GM19238 (cell line): Measurements from ENCODE around the gene ZNF79.
"Not testable (repeated sequence)": the region's sequence is repeated elsewhere in the genome, so short reads cannot be mapped to it uniquely, and the experiment has no call there.

Experiments used
- DNase-seq: peaks from one replicate; pipeline ENCODE4 v3.0.0; 2011; ENCODE audit warnings: low spot score; ENCODE audit not compliant: insufficient read length

Gene ZNF79

GRCh38 chr9:127452691-127453090 lies 28.5 kb downstream of the ZNF79 start:
- no peak for DNase-seq

GRCh38 chr9:127455324-127455992 lies 31.3 kb downstream of the ZNF79 start:
- DNase-seq: no peak

- no peak for DNase-seq
Measured at GRCh38 chr9:127457191-127457878, 33.2 kb downstream of the ZNF79 start.

- no peak for DNase-seq
Measured at GRCh38 chr9:127458921-127459320, 34.7 kb downstream of the ZNF79 start.

DNA sequence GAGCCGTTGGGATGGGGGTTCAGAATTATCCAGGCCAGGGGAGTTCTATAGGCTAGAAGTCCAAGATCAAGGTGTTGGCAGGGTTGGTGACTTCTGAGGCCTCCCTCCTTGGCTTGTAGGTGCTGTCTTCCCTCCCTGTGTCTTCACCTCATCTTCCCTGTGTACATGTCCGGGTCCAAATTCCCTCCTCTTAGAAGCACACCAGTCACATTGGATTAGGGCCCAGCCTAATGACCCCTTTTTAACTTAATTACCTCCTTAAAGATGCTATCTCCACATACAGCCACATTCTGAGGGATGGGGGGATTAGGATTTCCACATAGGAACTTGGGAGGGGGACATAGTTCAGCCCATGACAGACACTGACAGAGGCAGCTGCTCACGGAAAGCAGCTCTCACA lies 39.2 kb downstream of the ZNF79 start:
- no peak for DNase-seq

- DNase-seq: no peak
Measured at GRCh38 chr9:127463911-127464310, 39.7 kb downstream of the ZNF79 start.

DNA sequence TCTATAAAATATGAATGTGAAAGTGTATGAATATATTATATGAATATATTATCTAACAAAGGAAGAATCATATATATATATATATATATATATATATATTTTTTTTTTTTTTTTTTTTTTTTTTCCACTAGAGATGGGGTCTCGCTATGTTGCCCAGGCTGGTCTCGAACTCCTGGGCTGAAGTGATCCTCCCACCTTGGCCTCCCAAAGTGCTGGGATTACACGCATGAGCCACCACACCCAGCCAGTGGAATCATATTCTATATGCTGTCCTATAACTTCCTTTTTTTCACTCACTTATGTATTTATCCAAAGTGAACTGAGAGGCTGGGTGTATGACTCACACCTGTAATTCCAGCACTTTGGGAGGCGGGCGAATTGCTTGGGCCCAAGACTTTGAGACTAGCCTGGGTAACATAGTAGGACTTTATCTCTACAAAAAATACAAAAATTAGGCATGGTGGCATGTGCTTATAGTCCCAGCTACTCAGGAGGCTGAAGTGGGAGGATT lies 42.3 kb downstream of the ZNF79 start:
- DNase-seq: not testable (repeated sequence)

DNA sequence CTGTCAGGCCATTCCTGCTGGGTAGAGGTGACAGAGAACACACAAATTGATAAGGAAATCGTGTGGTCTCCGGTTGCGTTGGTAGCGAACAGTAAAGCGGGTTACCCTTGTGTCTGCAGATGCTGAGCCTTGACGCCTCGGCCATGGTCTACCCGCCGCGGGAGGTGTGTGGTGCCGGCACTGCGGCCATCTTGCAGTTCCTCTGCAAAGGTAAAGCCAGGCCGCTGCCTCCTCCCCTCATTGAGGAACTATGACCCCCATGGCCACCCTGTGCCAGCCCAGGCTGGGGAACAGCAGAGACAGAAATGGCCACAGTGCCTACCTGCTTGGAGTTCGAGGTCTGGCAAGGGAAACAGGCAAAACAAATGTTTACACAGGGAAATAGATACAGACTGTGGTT lies 43.4 kb downstream of the ZNF79 start:
- DNase-seq: no peak

- no peak for DNase-seq
Measured at GRCh38 chr9:127470662-127471061, 46.5 kb downstream of the ZNF79 start.

DNA sequence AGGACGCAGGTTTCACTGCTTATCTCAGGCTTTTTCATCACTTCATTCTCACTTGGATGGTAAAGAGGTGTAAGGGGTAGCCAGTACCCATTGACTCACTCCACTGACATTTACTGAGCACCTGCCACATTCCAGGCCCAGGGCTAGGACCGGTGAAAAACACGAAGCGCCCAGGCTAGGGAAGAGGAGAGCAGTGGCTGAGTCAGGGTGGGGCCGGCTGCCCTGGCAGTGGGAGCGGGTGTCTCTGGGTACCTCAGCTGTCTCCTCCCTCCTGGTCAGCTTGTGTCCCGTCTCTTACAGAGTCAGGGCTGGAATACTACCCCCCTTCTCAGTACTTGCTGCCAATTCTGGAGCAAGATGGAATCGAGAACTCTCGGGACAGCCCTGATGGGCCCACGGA lies 49.3 kb downstream of the ZNF79 start:
- no peak for DNase-seq

GRCh38 chr9:127473932-127474331 lies 49.8 kb downstream of the ZNF79 start:
- no peak for DNase-seq

DNA sequence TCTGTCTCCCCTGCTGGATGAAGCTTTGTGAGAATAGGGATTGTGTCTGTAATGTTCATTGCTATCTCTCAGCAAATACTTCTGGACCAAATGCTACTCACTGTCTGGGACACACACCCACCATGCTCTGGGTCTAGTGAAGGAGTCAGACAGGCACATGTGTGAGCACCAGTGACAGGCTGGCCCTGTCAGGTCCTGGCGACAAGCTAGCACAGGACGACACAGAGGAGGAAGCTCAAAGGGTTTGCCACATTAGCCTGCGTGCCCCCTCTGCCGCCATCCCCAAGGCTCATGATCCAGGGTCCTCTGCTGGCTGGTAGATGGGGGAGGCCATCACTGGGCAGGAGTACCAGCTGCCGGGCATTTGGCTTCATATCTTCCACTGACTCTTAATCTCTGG lies 50.4 kb downstream of the ZNF79 start:
- no peak for DNase-seq

GRCh38 chr9:127479507-127480081 lies 55.4 kb downstream of the ZNF79 start:
- DNase-seq: no peak

GRCh38 chr9:127482662-127483061 lies 58.5 kb downstream of the ZNF79 start:
- DNase-seq: no peak

DNA sequence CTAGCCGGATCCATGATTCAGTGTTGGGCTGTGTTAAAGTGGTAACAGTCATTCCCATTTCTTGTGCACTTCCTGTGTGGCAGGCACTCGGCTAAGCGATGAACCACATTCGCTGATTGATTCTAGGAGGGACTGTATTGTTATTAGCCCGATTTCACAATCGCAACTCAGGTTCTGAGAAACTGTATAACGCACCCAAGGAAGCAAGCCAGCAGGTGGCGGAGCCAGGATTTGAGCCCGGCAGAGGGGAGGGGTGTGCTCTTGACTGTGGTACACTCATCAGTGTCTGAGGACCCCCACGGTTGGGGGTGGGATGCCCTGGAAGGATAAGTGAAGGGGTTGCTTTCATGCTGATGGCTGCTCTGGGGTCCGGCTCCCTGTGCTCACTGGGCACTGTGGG lies 61.8 kb downstream of the ZNF79 start:
- DNase-seq: no peak

- DNase-seq: no peak
Measured at GRCh38 chr9:127488946-127489345, 64.8 kb downstream of the ZNF79 start.

- no peak for DNase-seq
Measured at GRCh38 chr9:127489471-127490115, 65.4 kb downstream of the ZNF79 start.

GRCh38 chr9:127490535-127491230 lies 66.5 kb downstream of the ZNF79 start:
- DNase-seq: no peak

- DNase-seq: no peak
Measured at GRCh38 chr9:127491516-127491915, 67.3 kb downstream of the ZNF79 start.

DNA sequence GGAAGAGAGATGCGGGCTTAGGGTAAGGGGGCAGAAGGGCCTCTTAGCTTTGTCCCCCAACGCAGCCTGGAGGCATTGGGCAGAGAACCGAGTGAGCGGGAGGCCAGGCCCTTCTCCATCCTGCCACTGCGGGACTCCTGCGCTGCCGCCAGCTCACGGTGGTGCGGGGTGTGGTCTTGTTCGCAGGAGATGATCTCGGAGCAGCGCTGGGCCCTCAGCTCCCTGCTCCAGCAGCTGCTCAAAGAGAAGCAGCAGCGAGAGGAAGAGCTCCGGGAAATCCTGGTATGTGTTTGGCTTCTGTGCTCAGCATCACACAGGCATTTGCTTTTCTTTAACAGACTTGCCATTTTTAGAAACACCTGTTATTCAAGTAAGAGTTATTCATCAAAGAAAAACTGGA lies 68.4 kb downstream of the ZNF79 start:
- DNase-seq: no peak

DNA sequence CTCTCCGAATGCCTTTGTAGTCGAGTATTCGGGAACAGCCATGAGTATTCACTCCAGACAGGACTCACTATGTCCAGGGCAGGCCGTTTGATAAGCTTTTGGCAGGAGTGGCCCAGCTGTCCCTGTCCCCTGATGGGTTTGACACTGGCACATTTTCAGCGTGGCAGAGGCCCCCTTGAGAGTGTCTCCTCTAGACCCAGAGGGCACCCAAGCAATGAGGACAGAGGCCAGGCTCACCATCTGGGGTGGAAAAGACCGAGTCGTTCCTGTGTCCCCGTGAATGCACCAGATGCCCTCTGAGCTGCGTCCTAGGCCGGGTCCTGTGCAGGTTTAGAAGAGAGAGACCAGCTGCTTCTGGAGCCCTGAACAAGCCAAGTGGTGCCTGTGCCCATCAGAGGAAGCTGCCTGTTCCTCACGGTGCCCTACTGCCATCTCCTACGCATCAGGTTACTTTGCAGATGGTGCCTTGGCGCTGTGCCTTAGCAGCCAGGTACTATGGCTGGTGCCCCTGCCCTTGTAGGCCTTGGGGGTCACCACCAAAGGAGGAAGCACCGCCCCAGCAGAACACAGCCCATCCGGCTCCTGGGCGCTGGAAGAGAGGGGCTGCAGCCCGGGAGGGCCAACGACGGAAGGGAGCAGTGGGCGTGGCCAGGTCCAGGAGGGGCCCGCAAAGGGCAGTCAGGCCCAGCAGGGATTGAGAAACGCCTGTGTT lies 69.6 kb downstream of the ZNF79 start:
- no peak for DNase-seq
